HG02588 (cell line): ENCODE results near the gene PEX11G.
"Not testable (repeated sequence)": the region's sequence is repeated elsewhere in the genome, so short reads cannot be mapped to it uniquely, and the experiment has no call there.

Experiments
- ATAC-seq: cut with Tn5 transposase; IDR thresholded peaks from one replicate; pipeline ENCODE4 v1.9.1; 2021; ENCODE audit warnings: mild to moderate bottlenecking, moderate library complexity; ENCODE audit not compliant: unreplicated experiment

Gene PEX11G

DNA sequence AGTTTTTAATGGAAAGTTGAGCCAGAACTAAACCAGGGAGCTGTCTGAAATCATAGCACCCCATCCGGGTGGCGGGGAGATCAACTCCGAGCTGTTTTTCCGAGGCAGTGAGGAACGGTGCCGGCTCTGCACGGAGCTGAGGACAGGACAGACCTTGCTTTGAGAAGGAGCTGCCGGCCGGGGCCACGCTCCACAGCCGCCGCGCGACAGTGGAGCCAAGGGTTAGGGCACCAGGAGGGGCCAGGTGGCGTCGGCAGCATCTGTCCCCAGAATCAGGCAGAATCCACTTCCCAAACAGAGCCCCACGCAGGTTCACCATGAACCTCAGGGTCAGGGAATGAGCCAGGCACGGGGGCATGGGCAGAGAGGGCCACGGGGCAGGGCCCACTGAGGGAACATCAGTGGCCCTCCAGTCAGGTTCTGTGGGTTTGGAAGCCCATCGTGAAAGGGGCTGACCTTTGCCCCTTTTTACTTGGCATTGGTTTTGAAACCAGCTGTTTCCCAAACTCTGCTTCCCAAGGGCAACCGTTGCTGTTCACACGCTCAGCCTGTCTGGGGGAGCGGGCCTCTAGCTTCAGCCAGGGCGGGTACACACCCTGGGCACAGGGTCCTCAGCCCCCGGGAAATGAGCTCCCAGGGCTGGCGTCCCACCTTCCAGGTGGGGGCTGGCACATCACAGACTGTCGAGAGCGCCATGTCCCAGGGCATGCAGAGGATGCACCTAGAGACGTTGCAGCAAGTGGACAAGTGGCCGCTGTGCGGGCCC is 18.1 kb downstream of the PEX11G start:
- no peak for ATAC-seq

DNA sequence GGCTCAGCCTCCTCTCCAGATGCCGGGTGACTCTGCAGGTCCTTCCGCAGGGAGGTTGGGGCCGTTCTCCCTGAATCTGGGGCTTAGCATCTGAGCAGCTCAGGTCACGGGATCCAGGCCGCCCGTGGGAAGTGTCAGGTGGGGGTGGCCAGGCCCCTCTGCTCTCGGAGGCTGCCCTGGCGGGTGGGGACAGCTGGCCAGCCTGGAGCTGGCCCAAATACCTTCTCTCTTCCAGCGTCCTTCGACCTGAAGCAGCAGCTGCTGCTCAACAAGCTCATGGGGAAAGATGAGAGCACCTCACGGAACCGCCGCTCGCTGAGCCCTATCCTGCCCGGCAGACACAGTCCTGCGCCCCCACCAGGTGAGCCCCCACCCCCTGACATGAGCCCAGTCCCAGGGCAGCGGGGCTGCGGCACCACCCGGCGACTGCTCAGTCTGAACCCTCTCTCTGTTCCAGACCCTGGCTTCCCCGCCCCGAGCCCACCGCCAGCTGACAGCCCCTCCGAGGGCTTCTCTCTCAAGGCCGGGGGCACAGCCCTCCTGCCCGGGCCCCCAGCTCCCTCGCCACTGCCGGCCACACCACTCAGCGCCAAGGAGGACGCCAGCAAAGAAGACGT is 19.1 kb downstream of the PEX11G start:
- no peak for ATAC-seq

DNA sequence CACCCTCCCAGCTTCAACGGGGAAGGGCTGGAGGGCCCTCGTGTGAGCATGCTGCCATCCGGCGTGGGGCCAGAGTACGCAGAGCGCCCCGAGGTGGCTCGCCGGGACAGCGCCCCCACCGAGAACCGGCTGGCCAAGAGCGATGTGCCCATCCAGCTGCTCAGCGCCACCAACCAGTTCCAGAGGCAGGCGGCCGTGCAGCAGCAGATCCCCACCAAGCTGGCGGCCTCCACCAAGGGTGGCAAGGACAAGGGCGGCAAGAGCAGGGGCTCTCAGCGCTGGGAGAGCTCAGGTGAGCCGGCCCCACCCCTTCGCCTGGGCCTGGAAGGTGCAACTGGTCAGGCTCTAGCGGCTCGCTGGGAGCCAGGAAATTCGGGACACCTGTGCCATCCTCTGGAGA is 20.0 kb downstream of the PEX11G start:
- ATAC-seq: no peak

DNA sequence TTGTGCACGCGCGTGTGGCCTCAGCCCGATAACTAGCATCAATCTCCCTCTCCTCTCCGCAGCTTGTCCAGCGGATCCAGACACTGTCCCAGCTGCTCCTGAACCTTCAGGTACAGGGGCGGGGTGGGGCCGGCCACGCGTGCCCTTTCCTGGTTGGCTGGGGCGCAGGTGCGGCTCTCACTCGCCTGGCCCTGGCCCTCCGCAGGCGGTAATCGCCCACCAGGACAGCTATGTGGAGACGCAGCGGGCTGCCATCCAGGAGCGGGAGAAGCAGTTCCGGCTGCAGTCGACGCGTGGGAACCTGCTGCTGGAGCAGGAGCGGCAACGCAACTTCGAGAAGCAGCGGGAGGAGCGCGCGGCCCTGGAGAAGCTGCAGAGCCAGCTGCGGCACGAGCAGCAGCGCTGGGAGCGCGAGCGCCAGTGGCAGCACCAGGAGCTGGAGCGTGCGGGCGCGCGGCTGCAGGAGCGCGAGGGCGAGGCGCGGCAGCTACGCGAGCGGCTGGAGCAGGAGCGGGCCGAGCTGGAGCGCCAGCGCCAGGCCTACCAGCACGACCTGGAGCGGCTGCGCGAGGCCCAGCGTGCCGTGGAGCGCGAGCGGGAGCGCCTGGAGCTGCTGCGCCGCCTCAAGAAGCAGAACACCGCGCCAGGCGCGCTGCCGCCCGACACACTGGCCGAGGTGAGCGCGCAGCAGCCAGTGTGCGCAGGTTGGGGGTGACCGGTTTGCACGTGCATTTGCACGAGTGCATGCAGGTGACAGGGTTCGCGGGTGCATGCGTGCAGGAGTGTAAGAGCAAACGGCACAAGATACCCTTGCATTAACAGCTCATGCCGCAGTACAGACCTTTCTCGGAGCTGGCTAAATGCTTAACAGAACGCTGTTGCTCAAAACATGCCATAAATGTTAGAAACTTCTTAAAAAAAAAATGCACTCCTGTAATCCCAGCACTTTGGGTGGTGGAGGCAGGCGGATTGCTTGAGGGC is 21.5 kb downstream of the PEX11G start:
- no peak for ATAC-seq

DNA sequence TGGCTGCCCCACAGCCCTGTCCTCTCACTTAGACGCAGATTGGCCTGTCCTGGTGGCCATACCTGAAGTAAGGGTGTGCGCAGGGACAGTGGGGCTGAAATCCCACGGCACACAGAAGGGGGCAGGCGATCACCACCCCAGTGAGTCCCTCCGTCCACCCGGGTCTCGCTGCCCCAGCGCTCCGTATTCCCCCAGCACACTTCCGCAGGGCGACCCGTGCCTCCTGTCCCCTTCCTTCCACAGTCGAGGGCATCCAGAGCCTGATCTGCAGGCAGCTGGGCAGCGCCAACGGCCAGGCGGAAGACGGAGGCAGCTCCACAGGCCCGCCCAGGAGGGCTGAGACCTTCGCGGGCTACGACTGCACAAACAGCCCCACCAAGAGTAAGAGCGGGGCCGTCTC is 25.3 kb downstream of the PEX11G start:
- no peak for ATAC-seq

DNA sequence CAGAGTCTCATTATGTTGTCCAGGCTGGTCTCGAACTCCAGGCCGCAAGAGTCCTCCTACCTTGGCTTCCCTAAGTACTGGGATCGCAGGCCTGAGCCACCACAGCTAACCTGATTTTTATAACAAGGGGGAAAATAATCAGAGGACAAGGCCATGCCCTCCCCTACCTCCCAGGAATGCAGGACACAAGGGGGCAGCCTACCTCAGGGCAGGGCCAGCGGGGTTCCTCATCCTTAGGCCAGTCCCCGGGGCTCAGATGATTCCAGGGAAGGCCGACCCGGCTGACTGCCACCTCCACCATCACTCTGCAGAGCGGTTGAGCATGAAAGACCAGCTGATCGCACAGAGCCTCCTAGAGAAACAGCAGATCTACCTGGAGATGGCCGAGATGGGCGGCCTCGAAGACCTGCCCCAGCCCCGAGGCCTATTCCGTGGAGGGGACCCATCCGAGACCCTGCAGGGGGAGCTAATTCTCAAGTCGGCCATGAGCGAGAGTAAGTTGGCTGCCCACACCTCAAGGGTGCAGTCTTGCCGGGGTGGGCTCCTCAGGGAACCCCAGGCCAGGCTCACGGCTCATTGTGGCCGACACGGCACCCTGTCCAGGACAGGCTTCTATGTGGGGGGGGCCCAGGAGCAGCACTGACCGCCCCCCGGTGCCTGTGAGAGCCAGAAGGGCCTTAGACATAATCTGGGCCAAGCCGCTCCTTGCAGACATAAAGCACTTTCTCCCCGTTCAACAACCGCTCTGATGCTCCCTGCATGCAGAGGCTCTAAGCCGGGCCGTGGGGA is 26.8 kb downstream of the PEX11G start:
- ATAC-seq: no peak

DNA sequence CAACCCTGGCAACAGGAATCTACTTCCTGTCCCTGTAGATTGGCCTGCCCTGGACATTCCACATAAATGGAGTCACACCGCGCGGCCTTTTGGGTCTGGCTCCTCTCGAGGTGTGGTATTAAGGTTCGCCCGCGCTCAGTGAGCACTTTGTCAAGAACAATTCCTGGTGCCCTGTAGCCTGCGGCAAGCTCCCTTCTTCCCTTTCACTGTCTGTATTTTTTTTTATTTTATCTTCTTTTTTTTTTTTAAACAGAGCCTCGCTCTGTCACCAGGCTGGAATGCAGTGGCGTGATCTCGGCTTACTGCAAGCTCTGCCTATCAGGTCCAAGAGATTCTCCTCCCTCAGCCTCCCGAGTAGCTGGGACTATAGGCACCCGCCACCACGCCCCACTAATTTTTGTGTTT is 28.3 kb downstream of the PEX11G start:
- ATAC-seq: no peak

DNA sequence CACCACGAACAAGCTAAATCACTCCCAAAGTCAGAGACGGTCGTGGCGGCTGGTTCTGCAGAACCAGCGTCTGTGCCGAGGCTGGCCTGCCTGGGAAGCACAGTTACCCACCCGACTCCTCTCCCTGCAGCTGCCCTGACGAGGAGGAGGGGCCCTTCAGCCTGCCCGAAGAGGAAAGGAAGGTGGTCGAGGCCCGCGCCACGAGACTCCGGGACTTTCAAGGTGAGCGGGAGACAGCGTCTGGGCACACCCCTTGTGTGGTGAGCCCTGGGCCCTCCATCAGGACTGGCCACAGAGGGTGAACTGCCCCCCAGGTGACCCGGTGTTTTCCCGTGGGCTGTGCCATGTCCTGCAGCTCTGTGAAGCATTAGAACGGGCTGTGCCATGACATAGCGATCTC is 29.1 kb downstream of the PEX11G start:
- no peak for ATAC-seq

DNA sequence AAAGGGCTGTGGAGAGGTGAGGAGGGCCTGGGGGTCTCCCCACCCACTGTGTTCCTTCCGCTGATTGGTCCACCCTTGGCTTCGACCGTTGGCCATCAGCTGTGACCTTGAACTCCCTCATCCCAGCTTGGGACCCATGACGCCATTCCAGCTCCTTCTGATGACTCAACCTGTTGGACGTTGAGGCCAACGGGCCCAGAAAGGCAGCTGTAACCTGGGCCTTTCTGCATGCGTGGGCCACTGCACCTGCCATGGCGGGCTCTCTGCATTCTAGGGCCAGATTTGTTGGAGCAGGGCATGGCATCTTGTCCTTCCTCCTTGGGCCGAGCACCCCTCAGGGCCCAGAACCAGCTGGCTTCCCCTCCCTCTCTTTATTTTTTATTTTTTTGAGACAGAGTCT is 30.2 kb downstream of the PEX11G start:
- ATAC-seq: no peak

DNA sequence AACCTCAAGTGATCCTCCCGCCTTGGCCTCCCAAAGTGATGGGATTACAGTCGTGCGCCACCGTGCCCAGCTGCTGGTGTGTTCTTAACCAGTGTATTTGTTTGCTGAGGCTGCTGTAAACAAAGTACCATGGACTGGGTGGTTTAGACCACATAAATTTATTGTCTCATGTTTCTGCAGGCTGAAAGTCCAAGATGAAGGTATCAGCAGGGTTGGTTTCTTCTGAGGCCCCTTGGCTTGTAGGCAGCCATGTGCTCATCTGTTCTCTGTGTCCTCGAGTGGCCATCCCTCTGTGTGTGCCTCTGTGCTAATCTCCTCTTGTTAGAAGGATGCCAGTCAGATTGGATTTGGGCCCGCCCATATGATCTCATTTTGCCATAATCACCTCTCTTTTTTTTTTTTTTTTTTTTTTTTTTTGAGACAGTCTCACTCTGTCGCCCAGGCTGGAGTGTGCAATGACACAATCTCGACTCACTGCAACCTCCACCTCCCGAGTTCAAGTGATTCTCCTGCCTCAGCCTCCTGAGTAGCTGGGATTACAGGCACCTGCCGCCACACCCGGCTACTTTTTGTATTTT is 31.8 kb downstream of the PEX11G start:
- no peak for ATAC-seq

DNA sequence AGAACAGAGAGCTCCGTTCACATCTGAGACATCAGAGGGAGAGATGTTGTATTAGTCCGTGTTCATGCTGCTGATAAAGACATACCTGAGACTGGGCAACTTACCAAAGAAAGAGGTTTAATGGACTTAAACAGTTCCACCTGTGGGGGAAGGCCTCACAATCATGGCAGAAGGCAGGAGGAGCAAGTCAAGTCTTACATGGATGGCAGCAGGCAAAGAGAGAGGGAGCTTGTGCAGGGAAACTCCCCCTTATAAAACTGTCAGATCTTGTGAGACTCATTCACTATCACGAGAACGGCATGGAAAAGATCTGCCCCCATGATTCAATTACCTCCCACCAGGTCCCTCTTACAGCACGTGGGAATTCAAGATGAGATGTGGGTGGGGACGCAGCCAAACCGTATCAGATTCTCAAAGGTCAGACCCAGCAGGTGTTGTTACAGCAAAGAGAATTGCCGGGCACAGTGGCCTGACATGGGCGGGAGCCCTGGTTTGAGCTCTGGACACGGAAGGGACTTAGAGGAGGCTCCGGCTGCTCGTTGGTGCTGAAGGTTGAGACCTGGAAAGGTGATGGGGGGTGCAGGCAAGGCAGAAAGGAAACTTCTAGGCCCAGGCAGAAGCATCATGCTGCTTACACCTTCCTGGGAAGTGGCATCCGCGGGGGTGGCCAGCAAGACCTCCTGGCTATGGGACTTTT is 33.1 kb downstream of the PEX11G start:
- no peak for ATAC-seq

DNA sequence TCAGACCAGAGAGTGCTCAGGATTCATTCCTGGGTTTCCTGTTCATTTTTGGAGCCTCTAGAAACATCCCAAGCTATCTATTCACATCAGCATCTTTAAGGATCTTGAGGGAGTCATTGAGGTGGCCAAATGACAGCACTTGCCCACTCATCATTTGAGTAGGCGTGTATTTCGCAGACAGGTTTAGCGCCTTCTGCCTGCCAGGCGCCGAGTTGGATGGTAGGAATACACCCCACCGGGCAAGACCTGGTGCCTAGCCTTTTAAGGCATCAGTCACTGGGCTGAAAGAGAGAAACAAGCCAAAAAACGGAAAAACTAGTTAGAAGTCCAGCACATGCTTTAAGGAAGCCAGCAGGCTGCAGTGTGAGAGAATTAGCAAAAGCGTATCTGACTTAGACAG is 33.8 kb downstream of the PEX11G start:
- ATAC-seq: no peak

DNA sequence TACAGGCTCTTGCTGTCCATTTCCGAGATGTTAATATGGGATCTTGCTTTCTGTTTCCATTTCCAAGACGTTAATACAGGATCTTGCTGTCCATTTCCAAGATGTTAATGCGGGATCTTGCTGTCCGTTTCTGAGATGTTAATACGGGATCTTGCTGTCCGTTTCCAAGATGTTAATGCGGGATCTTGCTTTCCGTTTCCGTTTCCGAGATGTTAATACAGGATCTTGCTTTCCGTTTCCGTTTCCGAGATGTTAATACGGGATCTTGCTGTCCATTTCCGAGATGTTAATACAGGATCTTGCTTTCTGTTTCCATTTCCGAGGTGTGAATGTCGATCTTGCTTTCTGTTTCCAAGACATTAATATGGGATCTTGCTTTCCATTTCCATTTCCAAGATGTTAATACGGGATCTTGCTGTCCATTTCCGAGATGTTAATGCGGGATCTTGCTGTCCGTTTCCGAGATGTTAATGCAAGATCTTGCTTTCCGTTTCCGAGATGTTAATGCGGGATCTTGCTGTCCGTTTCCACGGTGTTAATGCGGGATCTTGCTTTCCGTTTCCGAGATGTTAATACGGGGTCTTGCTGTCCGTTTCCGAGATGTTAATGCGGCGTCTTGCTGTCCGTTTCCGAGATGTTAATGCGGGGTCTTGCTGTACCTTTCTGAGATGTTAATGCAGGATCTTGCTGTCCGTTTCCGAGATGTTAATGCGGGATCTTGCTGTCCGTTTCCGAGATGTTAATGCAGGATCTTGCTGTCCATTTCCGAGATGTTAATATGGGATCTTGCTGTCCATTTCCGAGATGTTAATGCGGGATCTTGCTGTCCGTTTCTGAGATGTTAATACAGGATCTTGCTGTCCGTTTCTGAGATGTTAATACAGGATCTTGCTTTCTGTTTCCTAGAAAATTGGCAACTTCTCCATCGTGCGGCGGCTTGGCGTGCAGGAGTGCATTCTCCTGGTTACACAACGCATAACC is 38.3 kb downstream of the PEX11G start:
- no peak for ATAC-seq

DNA sequence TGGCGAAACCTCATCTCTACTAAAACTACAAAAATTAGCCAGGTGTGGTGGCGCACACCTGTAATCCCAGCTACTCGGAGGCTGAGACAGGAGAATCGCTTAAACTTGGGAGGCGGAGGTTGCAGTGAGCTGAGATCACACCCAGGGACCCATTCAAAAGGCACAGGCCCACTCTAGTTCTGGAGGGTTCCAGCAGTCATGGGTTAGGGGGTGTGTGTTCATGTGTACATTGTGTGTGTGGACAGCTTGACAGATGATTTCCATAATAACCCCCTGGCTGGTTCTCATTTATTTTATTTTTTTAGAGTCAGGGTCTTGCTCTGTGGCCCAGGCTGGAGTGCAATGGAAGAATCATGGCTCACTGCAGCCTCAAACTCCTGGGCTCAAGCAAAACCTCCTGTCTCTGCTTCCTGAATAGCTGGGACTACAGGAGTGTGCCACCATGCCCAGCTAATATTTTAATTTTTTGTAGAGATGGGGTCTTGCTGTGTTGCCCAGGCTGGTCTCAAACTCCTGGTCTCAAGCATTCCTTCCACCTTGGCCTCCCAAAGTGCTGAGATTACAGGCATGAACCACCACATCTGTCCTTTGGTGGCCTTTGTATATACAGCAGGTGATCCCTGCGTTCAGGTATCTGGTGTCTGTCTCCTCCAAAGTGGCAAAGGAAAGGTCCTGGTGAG is 39.3 kb downstream of the PEX11G start:
- ATAC-seq: not testable (repeated sequence)

DNA sequence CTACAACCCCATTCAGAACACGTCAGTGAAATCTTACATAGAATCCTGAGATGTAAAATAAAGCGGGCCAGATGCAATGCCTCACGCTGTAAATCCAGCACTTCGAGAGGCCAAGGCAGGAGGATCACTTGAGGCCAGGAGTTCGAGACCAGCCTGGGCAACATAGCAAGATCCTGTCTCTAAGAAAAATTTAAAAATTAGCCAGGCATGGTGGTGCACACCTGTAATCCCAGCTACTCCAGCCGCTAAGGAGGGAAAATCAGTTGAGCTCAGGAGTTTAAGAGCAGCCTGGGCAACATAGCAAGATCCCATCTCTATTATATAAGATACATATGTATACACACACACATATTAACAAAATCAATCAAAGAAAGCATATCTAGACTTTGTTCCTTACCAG is 41.2 kb downstream of the PEX11G start:
- ATAC-seq: no peak

DNA sequence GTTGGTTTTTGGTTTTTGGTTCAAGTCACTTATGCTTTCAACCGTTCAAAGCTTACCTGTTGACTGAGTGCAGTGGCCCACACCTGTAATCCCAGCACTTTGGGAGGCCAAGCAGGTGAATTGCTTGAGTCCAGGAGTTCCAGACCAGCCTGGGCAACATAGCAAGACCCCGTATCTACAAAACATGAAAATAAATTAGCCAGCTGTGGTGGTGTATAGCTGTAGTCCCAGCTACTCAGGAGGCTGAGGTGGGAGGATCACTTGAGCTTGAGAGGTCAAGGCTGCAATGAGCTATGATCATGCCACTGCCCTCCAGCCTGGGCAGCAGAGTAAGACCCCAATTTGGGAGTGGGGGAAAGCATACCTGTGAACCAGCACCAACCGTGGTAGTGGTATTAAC is 43.7 kb downstream of the PEX11G start:
- no peak for ATAC-seq

DNA sequence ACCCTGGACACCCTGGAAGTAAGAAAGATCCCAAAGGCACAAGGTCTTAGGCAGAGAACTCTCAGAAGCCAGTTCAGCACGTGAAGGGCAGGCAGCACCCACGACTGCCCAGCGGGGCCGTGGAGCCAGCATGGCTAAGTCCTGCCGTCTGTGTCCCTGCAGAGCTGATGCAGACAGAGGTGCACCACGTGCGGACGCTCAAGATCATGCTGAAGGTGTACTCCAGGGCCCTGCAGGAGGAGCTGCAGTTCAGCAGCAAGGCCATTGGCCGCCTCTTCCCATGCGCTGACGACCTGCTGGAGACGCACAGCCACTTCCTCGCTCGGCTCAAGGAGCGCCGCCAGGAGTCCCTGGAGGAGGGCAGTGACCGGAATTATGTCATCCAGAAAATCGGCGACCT is 44.8 kb downstream of the PEX11G start:
- ATAC-seq: no peak

DNA sequence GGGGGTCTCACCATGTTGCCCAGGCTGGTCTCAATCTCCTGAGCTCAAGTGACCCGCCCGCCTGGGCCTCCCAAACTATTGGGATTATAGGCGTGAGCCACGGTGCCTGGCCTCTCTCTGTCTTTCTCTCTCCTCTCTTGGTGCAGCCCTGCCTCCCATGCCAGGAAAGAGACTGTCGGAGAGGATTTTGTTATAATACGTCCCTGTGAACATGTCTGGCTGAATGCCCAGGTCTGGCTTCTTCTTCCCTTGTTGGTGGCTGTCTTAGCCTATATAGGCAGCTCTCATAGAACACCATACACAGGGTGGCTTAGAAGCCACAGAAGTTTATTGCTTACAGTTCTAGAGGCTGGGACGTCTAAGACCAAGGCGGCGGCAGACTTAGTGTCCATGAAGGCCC is 46.4 kb downstream of the PEX11G start:
- no peak for ATAC-seq
